HG03575 (cell line): ENCODE data around the gene MRRF.
"Not testable (repeated sequence)": the region's sequence is repeated elsewhere in the genome, so short reads cannot be mapped to it uniquely, and the experiment has no call there.

Source experiments
- ATAC-seq: cut with Tn5 transposase; IDR thresholded peaks from one replicate; pipeline ENCODE4 v1.9.1; 2021; ENCODE audit not compliant: unreplicated experiment, insufficient number of reproducible peaks, low FRiP score; ENCODE audit errors: extremely low read depth

Gene MRRF

GRCh38 chr9:122346478-122347347 lies 82.0 kb downstream of the MRRF start:
- no peak for ATAC-seq

GRCh38 chr9:122347348-122348287 lies 82.9 kb downstream of the MRRF start:
- ATAC-seq = no peak

- no peak for ATAC-seq
Observed at GRCh38 chr9:122348288-122348777, 83.7 kb downstream of the MRRF start.

GRCh38 chr9:122348791-122349190 lies 84.1 kb downstream of the MRRF start:
- no peak for ATAC-seq

- no peak for ATAC-seq
Observed at GRCh38 chr9:122349201-122349600, 84.5 kb downstream of the MRRF start.

- no peak for ATAC-seq
Observed at GRCh38 chr9:122350577-122351355, 86.1 kb downstream of the MRRF start.

- ATAC-seq = no peak
Observed at GRCh38 chr9:122354536-122355199, 90.0 kb downstream of the MRRF start.

- ATAC-seq = no peak
Observed at GRCh38 chr9:122355336-122355875, 90.7 kb downstream of the MRRF start.

GRCh38 chr9:122356627-122357026 lies 91.9 kb downstream of the MRRF start:
- ATAC-seq = no peak

GRCh38 chr9:122360891-122361290 lies 96.2 kb downstream of the MRRF start:
- no peak for ATAC-seq

- ATAC-seq = not testable (repeated sequence)
Observed at GRCh38 chr9:122363131-122363530, 98.4 kb downstream of the MRRF start.

- no peak for ATAC-seq
Observed at GRCh38 chr9:122364117-122364782, 99.6 kb downstream of the MRRF start.

GRCh38 chr9:122364783-122365150 lies 100.1 kb downstream of the MRRF start:
- ATAC-seq = no peak

GRCh38 chr9:122366074-122366660 lies 101.5 kb downstream of the MRRF start:
- ATAC-seq = no peak

GRCh38 chr9:122367065-122367464 lies 102.4 kb downstream of the MRRF start:
- no peak for ATAC-seq

GRCh38 chr9:122367774-122368460 lies 103.2 kb downstream of the MRRF start:
- ATAC-seq = no peak

GRCh38 chr9:122368642-122369041 lies 104.0 kb downstream of the MRRF start:
- ATAC-seq = no peak
